Putamen (tissue), 1 donor: ENCODE measurements around the gene GATD1.
A peak's percentile ranks its signal among the peaks of the same experiment; 100 is the strongest.

ENCODE experiments used
- DNase-seq: peaks from one replicate; pipeline ENCODE4 v3.0.0-alpha.2; 2016; ENCODE audit warnings: low spot score

GATD1 gene

GRCh38 chr11:795634-796564, 18.6 kb upstream of the GATD1 start:
- DNase-seq, result no peak

GRCh38 chr11:794766-795633, 17.7 kb upstream of the GATD1 start:
- DNase-seq, result no peak

DNA sequence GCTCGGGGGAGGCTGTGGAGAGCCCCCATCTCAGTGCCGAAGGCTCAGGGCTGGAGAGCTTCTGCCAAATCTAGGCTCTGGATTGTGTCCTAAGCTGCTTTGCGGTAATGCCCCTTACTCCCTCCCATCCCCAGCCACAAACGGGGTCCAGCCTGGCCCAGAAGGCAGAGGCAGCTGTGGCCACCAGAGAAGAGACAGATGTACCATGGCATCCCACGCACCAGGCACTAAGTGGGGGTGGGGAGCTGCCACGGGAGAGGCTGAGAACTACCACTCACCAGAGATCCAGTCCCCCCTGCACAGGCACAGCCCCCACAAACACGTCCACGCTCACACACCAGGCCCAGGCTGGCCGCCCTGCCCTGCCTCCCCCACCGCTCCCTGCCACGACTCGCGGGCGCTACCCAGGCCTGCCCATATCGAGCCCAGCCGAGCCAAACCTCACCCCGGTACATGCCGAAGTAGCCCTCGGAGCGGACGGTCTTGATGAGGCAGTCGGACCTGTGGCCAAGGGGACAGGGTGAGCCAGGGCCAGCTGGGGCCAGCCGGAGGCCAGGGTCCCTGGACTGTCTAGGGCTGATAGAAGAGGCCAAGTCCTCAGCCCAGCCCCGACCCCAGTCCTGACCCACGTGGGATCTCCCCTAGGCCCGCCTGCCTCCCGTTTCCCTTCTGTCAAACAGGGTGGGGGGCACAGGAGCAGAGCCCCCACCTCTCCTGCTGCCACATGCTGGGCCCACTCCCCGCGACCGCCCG, 16.9 kb upstream of the GATD1 start:
- DNase-seq, result no peak

- DNase-seq, result no peak
Observed at GRCh38 chr11:793556-793955, 16.3 kb upstream of the GATD1 start.

GRCh38 chr11:792873-793272, 15.6 kb upstream of the GATD1 start:
- DNase-seq, result no peak

DNA sequence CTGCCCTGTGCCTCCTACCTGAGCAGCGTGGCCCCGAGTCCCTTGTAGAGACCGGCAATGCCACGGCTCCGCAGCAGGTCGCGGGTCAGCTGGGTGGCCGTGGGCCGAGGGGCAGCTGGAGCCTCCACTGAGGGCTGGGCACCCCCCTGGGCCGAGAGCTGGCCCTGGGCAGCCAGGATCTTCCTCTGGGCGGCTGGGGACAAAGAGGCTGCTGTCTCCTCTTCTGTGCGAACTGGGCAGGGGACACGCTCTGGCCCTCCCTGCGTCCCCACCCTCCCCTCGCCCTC, 15.2 kb upstream of the GATD1 start:
- no peak for DNase-seq

DNA sequence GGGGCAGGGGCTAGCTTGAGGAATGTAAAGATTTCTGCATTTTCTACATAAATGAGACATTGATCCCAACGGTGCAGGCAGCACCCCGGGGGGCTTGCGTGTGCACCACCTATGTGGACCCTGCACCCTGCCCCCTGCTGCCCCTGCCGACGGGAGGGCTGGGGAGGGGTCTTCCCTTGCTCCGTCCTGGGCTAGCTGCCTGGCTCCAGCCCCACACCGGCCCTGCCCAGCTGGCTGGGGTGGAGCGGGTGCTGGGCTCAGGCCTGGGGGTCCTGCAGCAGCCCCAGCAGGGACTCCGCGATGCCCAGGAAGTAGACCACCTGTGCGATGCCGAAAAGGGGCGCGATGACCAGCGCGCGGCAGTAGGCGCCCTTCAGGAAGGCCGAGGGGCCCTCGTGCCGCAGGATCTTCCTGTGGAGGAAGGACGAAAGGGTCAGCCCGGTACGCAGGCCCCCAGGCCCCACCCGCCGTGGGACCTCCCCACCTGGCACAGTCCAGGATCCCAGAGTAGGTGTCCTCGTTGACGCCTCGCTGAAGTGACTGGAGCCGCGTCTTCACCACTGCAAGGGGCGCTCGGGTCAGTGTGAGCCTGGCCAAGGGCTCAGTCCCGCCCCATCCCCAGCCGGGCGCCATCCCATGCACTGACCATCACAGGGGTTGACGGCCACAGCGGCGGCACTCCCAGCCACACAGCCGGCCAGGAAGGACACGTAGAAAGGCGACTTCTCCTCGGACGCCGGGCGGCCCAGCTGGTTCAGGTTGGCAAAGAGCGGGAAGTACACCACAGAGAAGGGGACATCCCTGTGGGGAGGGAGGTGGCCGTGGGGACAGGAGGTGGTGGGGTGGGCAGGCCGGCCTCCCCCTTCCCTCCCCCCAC, 14.6 kb upstream of the GATD1 start:
- no peak for DNase-seq

DNA sequence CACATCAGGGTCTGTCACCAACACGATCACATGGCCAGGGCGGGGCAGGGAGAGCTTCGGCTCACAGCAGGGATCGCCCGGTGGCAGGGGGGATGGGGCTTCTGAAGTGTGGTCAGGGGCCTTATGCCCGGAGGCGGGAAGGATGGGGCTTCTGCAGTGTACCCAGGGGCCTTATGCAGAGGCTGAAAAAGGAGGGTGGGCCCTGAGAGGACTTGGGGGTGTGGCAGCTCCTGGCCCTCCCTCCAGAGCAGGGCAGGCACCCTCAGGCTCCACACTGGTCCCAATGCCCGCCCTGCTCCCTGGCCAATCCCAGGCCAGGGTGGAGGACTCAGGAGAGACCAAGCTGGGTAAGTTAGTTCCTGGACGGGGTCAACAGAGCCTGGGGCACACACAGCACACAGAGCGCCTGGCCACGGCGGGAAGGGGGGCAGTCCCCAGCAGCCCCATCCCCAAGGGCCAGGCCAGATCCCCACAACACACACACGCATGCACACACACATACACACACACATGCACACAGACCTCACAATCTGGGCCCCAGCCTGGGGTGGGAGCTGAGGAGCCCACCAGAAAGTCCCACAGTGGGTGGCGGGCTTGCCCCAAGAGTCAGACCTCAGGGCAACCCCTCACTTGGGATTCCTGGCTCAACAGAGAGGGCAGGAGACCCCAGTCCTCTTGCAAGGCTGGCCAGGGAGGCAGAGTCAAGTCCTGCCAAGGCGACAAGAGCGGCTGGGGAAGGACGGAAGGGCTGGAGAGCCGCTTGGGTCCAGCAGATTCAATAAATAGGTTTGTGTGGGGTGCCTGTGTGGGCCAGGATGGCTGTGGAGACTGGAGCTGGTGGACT, 13.7 kb upstream of the GATD1 start:
- no peak for DNase-seq

GRCh38 chr11:789943-790342, 12.7 kb upstream of the GATD1 start, which contains the start of gene CEND1:
Gene CEND1 (minus strand): TSS chr11:790090. CDS start chr11:788576, 1,514 bp downstream.
- DNase-seq, result peak; percentile 81

DNA sequence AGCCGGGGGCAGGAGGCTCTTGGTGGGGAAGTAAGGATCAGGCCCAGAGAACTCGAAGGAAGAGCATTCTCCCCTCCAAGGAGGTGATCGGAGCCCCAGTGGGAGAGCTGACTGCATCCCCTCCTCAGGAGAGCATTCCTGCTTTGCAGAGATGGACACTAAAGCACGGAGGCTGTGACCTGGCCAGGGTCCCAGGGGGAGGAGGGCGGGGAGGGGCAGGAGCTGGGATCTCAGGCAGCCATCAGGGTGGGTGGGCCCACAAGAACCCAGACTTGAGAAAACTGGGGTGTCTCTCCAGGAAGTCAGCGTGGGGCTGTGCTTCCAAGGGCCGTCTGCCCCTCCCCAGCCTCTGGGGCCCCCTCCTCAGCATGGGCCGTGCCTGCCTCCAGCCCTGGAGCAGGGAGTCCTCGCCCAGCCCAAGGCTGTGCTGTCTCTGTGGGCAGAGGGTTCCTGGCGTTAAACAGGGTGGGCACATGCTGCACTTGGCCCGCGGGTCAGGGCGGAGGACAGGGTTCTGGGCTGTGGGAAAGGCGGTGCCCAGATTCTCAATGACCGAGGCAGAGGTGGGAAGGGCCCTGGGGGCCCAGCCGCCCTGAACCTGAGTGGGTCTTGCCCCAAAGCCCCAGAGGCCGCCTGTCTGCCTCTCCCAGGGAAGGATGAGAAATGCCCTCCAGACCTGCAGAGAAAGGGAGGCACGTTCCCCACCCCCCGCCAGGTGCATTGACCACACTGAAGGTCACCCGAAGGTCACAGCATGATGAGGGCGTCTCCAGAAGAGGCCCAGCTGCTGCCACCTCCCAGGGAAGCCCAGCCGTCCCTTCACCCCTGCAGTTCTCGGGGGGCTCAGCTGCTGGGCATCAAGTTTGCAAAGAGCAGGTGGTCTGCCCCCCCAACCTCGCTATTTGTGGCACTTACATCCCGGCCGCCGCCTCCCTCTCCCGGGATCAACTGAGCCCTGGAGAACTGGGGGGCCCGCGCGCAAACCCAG, 12.0 kb upstream of the GATD1 start:
- DNase-seq, result no peak

- DNase-seq, result no peak
Observed at GRCh38 chr11:788009-788640, 10.8 kb upstream of the GATD1 start.

GRCh38 chr11:787084-787675, 9.9 kb upstream of the GATD1 start:
- DNase-seq, result no peak

DNA sequence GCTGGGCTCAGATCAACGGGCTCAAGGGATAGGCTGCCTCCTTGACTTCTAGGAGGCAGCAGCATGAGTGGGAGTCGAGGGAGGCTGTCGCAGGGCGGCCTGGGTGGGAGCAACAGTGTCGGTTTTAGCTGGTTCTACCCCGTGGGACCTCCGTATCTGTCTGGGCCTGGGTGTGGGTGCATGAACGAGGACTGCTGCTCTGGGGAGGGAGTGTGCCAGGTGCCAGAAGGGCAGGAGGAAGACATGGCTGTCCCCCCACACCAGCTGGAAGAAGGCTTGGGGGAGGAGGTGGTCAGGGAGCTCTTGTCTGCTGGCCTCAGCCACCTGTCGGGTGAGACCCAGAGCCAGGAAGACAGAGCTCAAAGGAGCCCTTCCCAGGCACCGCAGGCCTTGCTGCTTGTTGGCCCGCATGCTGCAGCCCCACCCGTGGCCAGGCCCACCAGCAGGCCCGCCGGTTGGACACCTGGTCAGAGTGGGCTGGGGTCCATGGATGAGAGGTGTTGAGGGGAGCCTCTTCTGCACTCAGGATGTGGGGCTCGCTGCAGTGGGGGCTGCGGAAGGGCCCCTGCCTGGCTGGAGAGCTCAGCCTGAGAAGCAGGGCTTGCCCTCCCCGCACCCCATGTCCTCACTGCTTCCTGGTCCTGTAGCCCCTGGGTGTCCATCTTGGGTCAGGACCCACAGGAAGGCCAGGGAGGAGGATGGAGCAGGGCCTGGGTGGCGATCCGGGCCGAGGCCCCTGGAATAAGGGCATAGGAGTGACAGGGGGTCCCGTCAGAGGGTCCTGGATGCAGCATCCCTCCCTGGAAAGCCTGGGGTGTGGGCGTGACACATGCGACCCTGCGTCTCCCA, 9.2 kb upstream of the GATD1 start:
- no peak for DNase-seq

GRCh38 chr11:783581-784015, 6.3 kb upstream of the GATD1 start:
- peak; percentile 73 for DNase-seq

DNA sequence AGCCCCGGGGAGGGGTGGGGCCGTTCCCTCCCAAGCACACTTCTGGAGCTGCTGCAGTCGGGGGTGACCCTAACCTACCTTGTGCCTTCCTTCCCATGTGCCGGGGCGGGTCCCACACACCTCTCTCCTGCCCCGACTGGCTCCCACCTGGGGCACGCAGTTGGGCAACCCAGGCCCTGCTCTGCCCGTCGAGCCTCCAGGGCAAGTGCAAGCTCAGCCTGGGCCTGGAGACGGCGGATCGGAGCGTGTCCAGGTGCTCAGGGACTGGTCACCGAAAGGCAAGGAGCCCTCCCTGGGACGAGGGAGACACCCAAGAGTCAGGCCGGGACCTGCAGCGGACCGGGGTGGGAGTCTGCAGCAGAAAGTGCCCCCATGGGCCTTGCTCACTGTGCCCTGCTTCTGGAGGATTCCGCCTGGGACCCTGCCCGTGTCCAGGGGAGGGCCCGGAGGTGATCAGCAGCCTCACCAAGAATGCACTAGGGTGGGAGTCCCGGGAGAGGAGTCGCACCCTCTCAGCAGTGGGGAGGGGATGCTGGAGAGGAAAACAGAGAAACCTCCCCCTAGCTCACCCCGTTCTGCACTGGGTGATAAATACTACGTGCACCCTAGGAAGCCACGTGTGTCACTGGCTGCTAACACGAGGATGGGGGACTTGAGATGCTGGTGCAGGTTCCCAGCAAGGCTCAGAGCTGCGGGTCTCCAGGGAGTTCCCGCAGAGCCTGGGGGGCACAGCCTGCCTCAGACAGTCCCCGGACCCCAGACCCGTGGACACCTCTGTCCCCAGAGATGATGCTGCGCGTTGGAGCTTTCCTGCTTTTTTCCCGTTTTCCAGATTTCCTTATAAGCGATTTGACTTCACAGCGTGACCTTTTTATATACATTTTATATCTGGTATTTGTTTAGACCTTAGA, 5.2 kb upstream of the GATD1 start:
- no peak for DNase-seq

DNA sequence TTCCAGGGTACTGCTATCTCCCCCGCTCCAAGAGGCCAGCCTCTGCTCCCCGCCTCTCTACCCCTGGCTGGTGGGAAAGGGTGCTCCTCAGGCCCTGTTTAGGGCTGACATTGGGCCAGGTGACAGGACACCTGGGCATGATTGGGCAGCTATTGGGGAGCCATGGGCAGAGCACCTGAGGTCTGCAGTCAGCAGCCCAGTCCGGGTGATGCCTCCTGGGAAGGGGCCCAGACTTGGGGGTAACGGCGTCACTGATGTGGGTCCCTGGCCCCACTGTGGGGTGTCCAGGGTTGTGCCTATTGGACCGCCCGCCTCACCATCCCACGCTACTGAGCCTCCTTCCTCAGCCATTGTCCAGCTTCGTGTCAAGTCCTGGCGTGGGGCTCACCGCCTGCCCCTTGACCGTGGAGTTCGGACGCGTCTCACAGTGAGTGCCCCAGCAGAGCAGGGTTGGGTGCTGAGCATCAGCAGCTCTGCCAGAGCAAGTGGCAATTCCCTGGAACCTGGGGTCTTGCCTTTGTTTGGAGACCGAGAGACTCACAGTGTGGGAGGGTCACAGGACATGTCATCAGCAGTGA, 2.8 kb upstream of the GATD1 start:
- DNase-seq, result no peak
